SK-N-SH (cell line): ENCODE measurements around the gene FOXO1. TPM values are rescaled to one million over a fixed set of nuclear protein-coding genes. Genes with fewer than 3 reads are reported as not detected.

Experiments used
- CTCF ChIA-PET: fragments of 300-600, 350-600 bp; formaldehyde crosslinking; extraction: SDS; loops from one replicate; lab custom pipeline; 2021; lab: Yijun Ruan, JAX
- POLR2A ChIA-PET: fragments of 350-600 bp; sonication (Branson Sonifier 250); formaldehyde crosslinking; extraction: SDS; loops from one replicate; lab custom pipeline; 2020; ENCODE audit warnings: antibody characterized with exemption, inconsistent platforms; lab: Yijun Ruan, JAX
- DNase-seq: peaks from one replicate; pipeline ENCODE4 v3.0.0; 2012
- H2AFZ ChIP-seq: fragments of 200-600 bp; sonication (generic); 2 replicates; pipeline ENCODE4 v1.8.1; 2016; ENCODE audit warnings: antibody characterized with exemption, mild to moderate bottlenecking, low read depth
- H3F3A ChIP-seq: fragments of 200-600 bp; sonication (generic); replicated peaks from 2 replicates; pipeline ENCODE3; 2016; ENCODE audit warnings: antibody characterized with exemption, mild to moderate bottlenecking; ENCODE audit not compliant: insufficient read depth
- H3K27ac ChIP-seq, 2 experiments: fragments of 200-500 bp in 1 of 2; fragments of 200-600 bp in 1 of 2; sonication (Bioruptor generic) in 1 of 2; sonication (generic), shearing (Covaris generic) in 1 of 2; 2 replicates each; pipeline versions ENCODE4 v1.5.1 to v1.6.1; 2014 to 2016; ENCODE audit warnings: low read depth in 2 of 2, inconsistent platforms in 1 of 2, low read length in 1 of 2, mild to moderate bottlenecking in 1 of 2, mixed read lengths in 1 of 2
- H3K27me3 ChIP-seq: fragments of 200-600 bp; sonication (generic), shearing (Covaris generic); 2 replicates; pipeline ENCODE4 v1.6.1; 2016; ENCODE audit warnings: mixed run types; ENCODE audit not compliant: insufficient read depth
- H3K36me3 ChIP-seq, 2 experiments: fragments of 200-500 bp in 1 of 2; fragments of 200-600 bp in 1 of 2; sonication (Bioruptor generic) in 1 of 2; sonication (generic) in 1 of 2; replicated peaks in 1 of 2; 2 replicates each; pipeline versions ENCODE3 to v1.5.1; 2014 to 2016; ENCODE audit warnings: low read length in 1 of 2, mild to moderate bottlenecking in 1 of 2; ENCODE audit not compliant: insufficient read depth in 2 of 2, control insufficient read depth in 1 of 2
- H3K4me1 ChIP-seq, 2 experiments: fragments of 200-500 bp in 1 of 2; fragments of 200-600 bp in 1 of 2; sonication (Bioruptor generic) in 1 of 2; sonication (generic), shearing (Covaris generic) in 1 of 2; 2 replicates each; pipeline versions ENCODE4 v1.5.1 to v1.6.1; 2014 to 2016; ENCODE audit warnings: low read depth in 1 of 2, low read length in 1 of 2, mixed run types in 1 of 2; ENCODE audit not compliant: insufficient read depth in 2 of 2, control insufficient read depth in 1 of 2
- H3K4me2 ChIP-seq: fragments of 200-600 bp; sonication (generic), shearing (Covaris generic); 2 replicates; pipeline ENCODE4 v1.6.1; 2017; ENCODE audit warnings: mixed run types
- H3K4me3 ChIP-seq, 2 experiments: fragments of 200-500 bp in 1 of 2; fragments of 200-600 bp in 1 of 2; sonication (Bioruptor generic) in 1 of 2; sonication (generic), shearing (Covaris generic) in 1 of 2; 2 replicates each; pipeline versions ENCODE4 v1.5.1 to v1.8.1; 2014 to 2016; ENCODE audit warnings: low read depth in 2 of 2, inconsistent platforms in 1 of 2, low read length in 1 of 2, mild to moderate bottlenecking in 1 of 2, mixed read lengths in 1 of 2, moderate library complexity in 1 of 2
- H3K79me2 ChIP-seq: fragments of 200-600 bp; sonication (generic); 2 replicates; pipeline ENCODE4 v1.8.1; 2017; ENCODE audit warnings: mild to moderate bottlenecking; ENCODE audit not compliant: insufficient read depth
- H3K9ac ChIP-seq: fragments of 200-600 bp; sonication (generic); 2 replicates; pipeline ENCODE4 v1.6.1; 2017; ENCODE audit warnings: mixed run types
- H3K9me2 ChIP-seq: fragments of 200-600 bp; sonication (generic); 2 replicates; pipeline ENCODE4 v1.6.1; 2017; ENCODE audit warnings: mixed run types
- H3K9me3 ChIP-seq: fragments of 200-600 bp; sonication (generic); 2 replicates; pipeline ENCODE4 v1.6.1; 2017; ENCODE audit warnings: mixed run types, mild to moderate bottlenecking, moderate library complexity
- H4K20me1 ChIP-seq: fragments of 200-600 bp; sonication (generic); 2 replicates; pipeline ENCODE4 v1.6.1; 2017; ENCODE audit warnings: mild to moderate bottlenecking, mixed run types; ENCODE audit not compliant: insufficient read depth
- CHD2 ChIP-seq: fragments of 150-350 bp; IDR thresholded peaks from 2 replicates; pipeline ENCODE4 v1.6.1; 2018; ENCODE audit warnings: low read length; ENCODE audit not compliant: partially characterized antibody
- ELF1 ChIP-seq: IDR thresholded peaks from 2 replicates; pipeline ENCODE4 v1.4.0; 2012
- EP300 ChIP-seq, 2 experiments: IDR thresholded peaks; 2 replicates each; pipeline versions ENCODE4 v1.4.0 to v1.6.1; 2012; ENCODE audit warnings: borderline replicate concordance in 1 of 2, low read depth in 1 of 2, low read length in 1 of 2
- EZH2phosphoT487 ChIP-seq: fragments of 200-600 bp; sonication (generic); IDR thresholded peaks from 2 replicates; pipeline ENCODE4 v1.6.1; 2017; ENCODE audit warnings: low read depth, mixed run types, mild to moderate bottlenecking, antibody characterized with exemption, moderate library complexity, borderline replicate concordance
- FOSL2 ChIP-seq: IDR thresholded peaks from 2 replicates; pipeline ENCODE4 v1.4.0; 2012; ENCODE audit warnings: low read depth, mild to moderate bottlenecking, moderate library complexity, borderline replicate concordance
- GABPA ChIP-seq: IDR thresholded peaks from 2 replicates; pipeline ENCODE4 v1.4.0; 2012; ENCODE audit warnings: low read depth, mild to moderate bottlenecking
- GATA2 ChIP-seq: sonication (generic); formaldehyde crosslinking; IDR thresholded peaks from 2 replicates; pipeline ENCODE4 v1.5.0; 2020; ENCODE audit warnings: mild to moderate bottlenecking, missing genetic modification reagents
- IRF3 ChIP-seq: fragments of 150-350 bp; IDR thresholded peaks from 2 replicates; pipeline ENCODE4 v1.6.1; 2016; ENCODE audit warnings: mild to moderate bottlenecking, low read depth, low read length
- MAX ChIP-seq: IDR thresholded peaks from 2 replicates; pipeline ENCODE4 v1.4.0; 2012; ENCODE audit warnings: low read depth
- MXI1 ChIP-seq: IDR thresholded peaks from 2 replicates; pipeline ENCODE4 v1.6.1; 2012; ENCODE audit warnings: mild to moderate bottlenecking, low read depth, low read length, improper control_type of control experiment
- NFIC ChIP-seq: IDR thresholded peaks from 2 replicates; pipeline ENCODE4 v1.4.0; 2012; ENCODE audit warnings: borderline replicate concordance
- RAD21 ChIP-seq: IDR thresholded peaks from 2 replicates; pipeline ENCODE4 v1.6.1; 2012; ENCODE audit warnings: mild to moderate bottlenecking, low read length
- RXRA ChIP-seq: IDR thresholded peaks from 2 replicates; pipeline ENCODE4 v1.4.0; 2012; ENCODE audit warnings: low read depth, mild to moderate bottlenecking, borderline replicate concordance
- SMC3 ChIP-seq: IDR thresholded peaks from 2 replicates; pipeline ENCODE4 v1.6.1; 2012; ENCODE audit warnings: low read depth, low read length, improper control_type of control experiment
- TEAD4 ChIP-seq: IDR thresholded peaks from 2 replicates; pipeline ENCODE4 v1.4.0; 2012; ENCODE audit warnings: mild to moderate bottlenecking, borderline replicate concordance; ENCODE audit not compliant: insufficient read depth
- USF1 ChIP-seq: IDR thresholded peaks from 2 replicates; pipeline ENCODE4 v1.4.0; 2012; ENCODE audit warnings: low read depth, borderline replicate concordance
- USF2 ChIP-seq: fragments of 150-350 bp; IDR thresholded peaks from 2 replicates; pipeline ENCODE4 v1.6.1; 2017; ENCODE audit warnings: antibody characterized with exemption, low read length, low read depth, borderline replicate concordance
- WGBS: methylation state at CpG from one replicate; pipeline ENCODE4 v1.1.6; 2017; ENCODE audit warnings: low lambda C conversion rate; 5-methylcytosine and 5-hydroxymethylcytosine counted together
- polyA plus RNA-seq, 3 experiments: library from polyadenylated mRNA; depleted of rRNA; stranded (reverse); fragments of >200 nt; gene quantifications; 2 replicates each; pipeline ENCODE4 v1.2.3, GENCODE V29; 2012

The FOXO1 gene
- polyA plus RNA-seq, 1 of the 3 experiments (the other 2 are of a cell fraction), result 1.8 TPM

GRCh38 chr13:40571338-40571963, 95.0 kb downstream of the FOXO1 start:
- H2AFZ ChIP-seq, result no peak overlapping the region
- no peaks in the 10 kb centered on the region for H3K9me2 ChIP-seq
- TF ChIP-seq SMC3 (no peak), CHD2 (no peak), EP300 (IDR thresholded peaks at IDR 0.05; ENCODE audit: borderline replicate concordance in 1 of 2, low read depth in 1 of 2, low read length in 1 of 2) (no peak), NFIC (no peak), GABPA (no peak), USF2 (no peak), EZH2phosphoT487 (no peak), RXRA (no peak), MXI1 (no peak), ELF1 (no peak), RAD21 (no peak), USF1 (no peak), FOSL2 (no peak), MAX (no peak), GATA2 (CRISPR knock-in tag) (no peak), TEAD4 (no peak), IRF3 (no peak)
- H3K9me3 ChIP-seq, result no peaks in the 10 kb centered on the region
- no peaks in the 10 kb centered on the region for H3K36me3 ChIP-seq
- ChIA-PET POLR2A (no interaction called here), CTCF (no interaction called here)
- H3K79me2 ChIP-seq, result no peaks in the 10 kb centered on the region; the same call in 1 of the 2 replicates
- 95% methylated on average over 6 of the region's 6 CpGs for WGBS
- H3K4me2 ChIP-seq, result no peak overlapping the region
- no peak overlapping the region for H3K4me3 ChIP-seq
- DNase-seq, result no peak
- H3F3A ChIP-seq, result no peaks in the 10 kb centered on the region
- no peak overlapping the region for H3K27ac ChIP-seq
- no peak overlapping the region for H3K9ac ChIP-seq
- H4K20me1 ChIP-seq, result no peaks in the 10 kb centered on the region; the same call in 1 of the 2 replicates
- H3K4me1 ChIP-seq, result no peaks in the 10 kb centered on the region; a peak in 1 of 4 replicates
- no peaks in the 10 kb centered on the region for H3K27me3 ChIP-seq
